ENCODE measurements around the gene ACSL1.
A peak's percentile ranks its signal among the peaks of the same experiment; 100 is the strongest.
"Not testable (repeated sequence)": the region's sequence is repeated elsewhere in the genome, so short reads cannot be mapped to it uniquely, and the experiment has no call there.

ACSL1 gene

GRCh38 chr4:184745831-184746795 lies 79.7 kb downstream of the ACSL1 start:
- DNase-seq (ENCODE audit: extremely low spot score), result peak; percentile 52
- POLR2A ChIA-PET, result interaction anchor here (1.8 kb wide), 1 partner anchor 12 kb away, joined by 10 read pairs; the partner anchor contains the start of gene CENPU
- CTCF ChIA-PET, result interaction anchor here (0.6 to 1.3 kb wide), 15 partner anchors 8 to 438 kb away, joined by 3 to 8 read pairs (median 3); partner anchors contain the start of gene CENPU
- TF ChIP-seq CTBP1 (IDR thresholded peaks at IDR 0.05; ENCODE audit: borderline replicate concordance), result no peak
- no peak for TF ChIP-seq ZNF384 (IDR thresholded peaks at IDR 0.05)
- no peak for TF ChIP-seq SP1 (IDR thresholded peaks at IDR 0.05)
- no peak for TF ChIP-seq PKNOX1 (IDR thresholded peaks at IDR 0.05)
- TF ChIP-seq SUZ12 (IDR thresholded peaks at IDR 0.05), result no peak
- no peak for TF ChIP-seq ELF4 (IDR thresholded peaks at IDR 0.05)
- TF ChIP-seq TARDBP (IDR thresholded peaks at IDR 0.05), result no peak
- no peak for TF ChIP-seq BHLHE40 (IDR thresholded peaks at IDR 0.05; ENCODE audit: borderline replicate concordance)
- no peak for TF ChIP-seq L3MBTL2 (conservative IDR thresholded peaks at IDR 0.05)

DNA sequence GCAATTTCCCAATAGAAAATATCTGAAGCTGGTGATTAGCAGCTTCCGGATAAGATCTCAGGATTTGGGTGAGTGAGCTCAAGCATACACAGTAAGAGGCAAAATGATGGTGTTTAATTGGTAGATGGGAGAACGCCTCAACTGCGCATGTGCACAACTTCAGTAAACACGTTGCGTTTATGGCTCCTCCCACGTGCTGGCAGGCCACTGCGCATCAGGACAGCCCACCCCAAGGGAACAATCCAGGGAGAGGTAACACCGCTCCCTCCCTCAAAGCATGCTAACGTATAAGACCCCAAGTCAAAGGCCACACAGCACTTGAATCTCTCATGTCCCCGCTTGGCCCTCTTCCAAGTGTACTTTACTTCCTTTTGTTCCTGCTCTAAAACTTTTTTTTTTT lies 81.5 kb downstream of the ACSL1 start:
- CTCF ChIA-PET, result interaction anchor here (0.6 kb wide), 1 partner anchor 74 kb away, joined by 3 read pairs; no protein-coding TSS in a partner anchor
- POLR2A ChIA-PET, result no interaction called here
- no peak for DNase-seq (ENCODE audit: extremely low spot score)

DNA sequence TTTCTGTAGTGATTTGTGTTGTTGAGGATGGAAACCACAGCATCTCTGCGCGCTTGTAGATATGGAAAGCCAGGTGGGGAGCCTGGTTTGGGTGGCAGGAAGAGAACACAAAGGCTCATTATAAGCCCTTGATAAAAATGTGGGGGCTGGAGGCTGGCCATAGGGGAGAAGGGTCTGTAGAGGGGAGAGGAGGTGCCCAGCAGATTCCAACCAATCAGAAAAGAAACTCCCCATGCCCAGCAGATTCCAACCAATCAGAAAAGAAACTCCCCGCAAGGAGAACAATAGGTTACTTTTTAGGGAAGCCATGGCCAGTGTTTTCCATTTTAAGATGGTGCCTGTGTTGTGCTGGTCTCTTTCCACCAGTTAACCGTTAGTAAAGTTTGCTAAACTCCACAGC lies 82.1 kb downstream of the ACSL1 start:
- no peak for DNase-seq (ENCODE audit: extremely low spot score)
- TF ChIP-seq HDGF (IDR thresholded peaks at IDR 0.05; ENCODE audit: borderline replicate concordance) (no peak), BHLHE40 (IDR thresholded peaks at IDR 0.05; ENCODE audit: borderline replicate concordance) (no peak), FOXM1 (IDR thresholded peaks at IDR 0.05; ENCODE audit: borderline replicate concordance) (no peak), LEF1 (IDR thresholded peaks at IDR 0.05; ENCODE audit: borderline replicate concordance) (no peak), TARDBP (IDR thresholded peaks at IDR 0.05) (no peak), L3MBTL2 (conservative IDR thresholded peaks at IDR 0.05) (no peak), ARNT (IDR thresholded peaks at IDR 0.05) (no peak), CTBP1 (IDR thresholded peaks at IDR 0.05; ENCODE audit: borderline replicate concordance) (no peak), ELF4 (IDR thresholded peaks at IDR 0.05) (no peak), NFRKB (IDR thresholded peaks at IDR 0.05) (no peak), PKNOX1 (IDR thresholded peaks at IDR 0.05) (no peak), FOXA1 (IDR thresholded peaks at IDR 0.05) (no peak), SP1 (IDR thresholded peaks at IDR 0.05) (no peak), ZNF384 (IDR thresholded peaks at IDR 0.05) (no peak), FOXK2 (IDR thresholded peaks at IDR 0.05) (no peak), SUZ12 (IDR thresholded peaks at IDR 0.05) (no peak)
- ChIA-PET POLR2A (interaction anchor here (2.3 kb wide), 1 partner anchor 9 kb away, joined by 9 read pairs; the partner anchor contains the start of gene CENPU), CTCF (interaction anchor here (0.6 kb wide), 1 partner anchor 75 kb away, joined by 3 read pairs; no protein-coding TSS in a partner anchor)

More for the DNA sequence above, 81.5 kb downstream of the ACSL1 start:
- TF ChIP-seq ELF4 (IDR thresholded peaks at IDR 0.05) (no peak), SUZ12 (IDR thresholded peaks at IDR 0.05) (no peak)

DNA sequence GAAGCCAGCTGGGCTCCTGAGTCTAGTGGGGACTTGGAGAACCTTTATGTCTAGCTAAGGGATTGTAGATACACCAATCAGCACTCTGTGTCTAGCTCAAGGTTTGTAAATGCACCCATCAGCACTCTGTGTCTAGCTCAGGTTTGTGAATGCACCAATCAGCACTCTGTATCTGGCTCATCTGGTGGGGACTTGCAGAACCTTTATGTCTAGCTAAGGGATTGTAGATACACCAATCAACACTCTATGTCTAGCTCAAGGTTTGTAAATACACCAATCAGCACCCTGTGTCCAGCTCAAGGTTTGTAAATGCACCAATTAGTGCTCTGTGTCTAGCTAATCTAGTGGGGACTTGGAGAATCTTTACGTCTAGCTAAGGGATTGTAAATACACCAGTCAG lies 84.1 kb downstream of the ACSL1 start:
- DNase-seq (ENCODE audit: extremely low spot score); CTCF ChIA-PET: not testable (repeated sequence)
- POLR2A ChIA-PET, result interaction anchor here (2.3 kb wide), 1 partner anchor 7 kb away, joined by 9 read pairs; the partner anchor contains the start of gene CENPU

- no peak for DNase-seq (ENCODE audit: extremely low spot score)
- TF ChIP-seq NFRKB (IDR thresholded peaks at IDR 0.05) (no peak), ELF4 (IDR thresholded peaks at IDR 0.05) (no peak)
- POLR2A ChIA-PET, result no interaction called here
- CTCF ChIA-PET, result no interaction called here
These were observed 84.8 kb downstream of the ACSL1 start for GRCh38 chr4:184740980-184741391.

DNA sequence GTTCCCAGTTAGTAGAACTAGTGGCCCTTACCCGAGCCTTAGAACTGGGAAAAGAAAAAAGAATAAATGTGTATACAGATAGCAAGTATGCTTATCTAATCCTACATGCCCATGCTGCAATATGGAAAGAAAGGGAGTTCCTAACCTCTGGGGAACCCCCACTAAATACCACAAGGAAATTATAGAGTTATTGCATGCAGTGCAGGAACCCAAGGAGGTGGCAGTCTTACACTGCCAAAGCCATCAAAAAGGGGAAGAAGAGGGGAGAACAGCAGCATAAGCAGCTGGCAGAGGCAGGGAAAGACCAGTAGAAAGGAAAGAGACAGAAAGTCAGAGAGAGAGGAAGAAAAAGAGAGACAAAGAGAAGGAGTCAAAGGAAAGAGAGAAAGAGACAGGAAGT lies 86.2 kb downstream of the ACSL1 start:
- CTCF ChIA-PET; DNase-seq (ENCODE audit: extremely low spot score); POLR2A ChIA-PET: not testable (repeated sequence)

GRCh38 chr4:184734758-184735157 lies 91.0 kb downstream of the ACSL1 start:
- POLR2A ChIA-PET, result interaction anchor here (0.7 to 2.8 kb wide), 25 partner anchors 8 to 747 kb away, joined by 3 to 43 read pairs (median 4); partner anchors contain the start of genes CASP3, HELT and PRIMPOL
- DNase-seq (ENCODE audit: extremely low spot score), result no peak
- CTCF ChIA-PET, result interaction anchor here (0.7 to 1.0 kb wide), 2 partner anchors 11 to 80 kb away, joined by 4 to 8 read pairs; no protein-coding TSS in a partner anchor
- TF ChIP-seq TARDBP (IDR thresholded peaks at IDR 0.05) (no peak), FOXA1 (IDR thresholded peaks at IDR 0.05) (no peak), SP1 (IDR thresholded peaks at IDR 0.05) (no peak), FOXM1 (IDR thresholded peaks at IDR 0.05; ENCODE audit: borderline replicate concordance) (no peak), PKNOX1 (IDR thresholded peaks at IDR 0.05) (no peak), HDGF (IDR thresholded peaks at IDR 0.05; ENCODE audit: borderline replicate concordance) (no peak), BHLHE40 (IDR thresholded peaks at IDR 0.05; ENCODE audit: borderline replicate concordance) (no peak), NFRKB (IDR thresholded peaks at IDR 0.05) (no peak)

Data from HEK293T (cell line).